GM06990 (cell line): ENCODE measurements around the gene EXOC3.
A peak's percentile ranks its signal among the peaks of the same experiment; 100 is the strongest.

Source experiments
- DNase-seq: peaks from one replicate; pipeline ENCODE4 v3.0.0-alpha.2; 2011; ENCODE audit not compliant: insufficient read length; ENCODE audit errors: extremely low read depth
- H3K27me3 ChIP-seq: replicated peaks from 2 replicates; pipeline ENCODE4 v1.6.0; 2011; ENCODE audit warnings: low read length; ENCODE audit not compliant: control insufficient read depth, insufficient read depth
- H3K36me3 ChIP-seq: 2 replicates; pipeline ENCODE4 v1.5.1; 2011; ENCODE audit warnings: low read length; ENCODE audit not compliant: control insufficient read depth, insufficient read depth
- H3K4me3 ChIP-seq: replicated peaks from 2 replicates; pipeline ENCODE4 v1.5.1; 2011; ENCODE audit warnings: low read depth, mild to moderate bottlenecking, control low read depth, low read length
- CTCF ChIP-seq: IDR thresholded peaks from 2 replicates; pipeline ENCODE4 v1.5.1; 2011; ENCODE audit warnings: low read length, control low read depth, mild to moderate bottlenecking, inconsistent platforms; ENCODE audit not compliant: insufficient read depth, poor library complexity, severe bottlenecking

Gene EXOC3

GRCh38 chr5:423626-424261 lies 19.2 kb upstream of the EXOC3 start:
- no peak for DNase-seq
- Histone ChIP-seq H3K4me3 (no peak overlapping the region), H3K36me3 (peaks cover 29% of the 10 kb centered on the region), H3K27me3 (no peaks in the 10 kb centered on the region)
- no peak for TF ChIP-seq CTCF

GRCh38 chr5:424301-425110 lies 18.5 kb upstream of the EXOC3 start:
- Histone ChIP-seq H3K27me3 (no peaks in the 10 kb centered on the region), H3K36me3 (peaks cover 30% of the 10 kb centered on the region), H3K4me3 (no peak overlapping the region)
- peak; percentile 85 for DNase-seq
- no peak for TF ChIP-seq CTCF

GRCh38 chr5:425714-426113 lies 17.3 kb upstream of the EXOC3 start:
- no peak for DNase-seq
- no peaks in the 10 kb centered on the region for H3K27me3 ChIP-seq
- no peak for TF ChIP-seq CTCF
- H3K4me3 ChIP-seq, result no peak overlapping the region
- H3K36me3 ChIP-seq, result peaks cover 27% of the 10 kb centered on the region

GRCh38 chr5:426392-426976 lies 16.5 kb upstream of the EXOC3 start:
- no peak overlapping the region for H3K4me3 ChIP-seq
- H3K27me3 ChIP-seq, result no peaks in the 10 kb centered on the region
- peaks cover 28% of the 10 kb centered on the region for H3K36me3 ChIP-seq
- TF ChIP-seq CTCF, result no peak
- DNase-seq, result no peak

GRCh38 chr5:427415-428087 lies 15.4 kb upstream of the EXOC3 start:
- Histone ChIP-seq H3K36me3 (peaks cover 31% of the 10 kb centered on the region), H3K27me3 (no peaks in the 10 kb centered on the region), H3K4me3 (no peak overlapping the region)
- TF ChIP-seq CTCF, result no peak
- DNase-seq, result no peak
